ENCODE measurements around the gene SETDB1.

- TF ChIP-seq CTCF (IDR thresholded peaks at IDR 0.05), result no peak
- no peak for TF ChIP-seq POLR2AphosphoS5 (IDR thresholded peaks at IDR 0.05)
- TF ChIP-seq POLR2A (IDR thresholded peaks at IDR 0.05; ENCODE audit: low read depth), result no peak
Measured at GRCh38 chr1:150954708-150955107, 28.5 kb downstream of the SETDB1 start.

Data from esophagus muscularis mucosa (tissue), 3 donors.